ENCODE data around the gene MORN5.

DNA sequence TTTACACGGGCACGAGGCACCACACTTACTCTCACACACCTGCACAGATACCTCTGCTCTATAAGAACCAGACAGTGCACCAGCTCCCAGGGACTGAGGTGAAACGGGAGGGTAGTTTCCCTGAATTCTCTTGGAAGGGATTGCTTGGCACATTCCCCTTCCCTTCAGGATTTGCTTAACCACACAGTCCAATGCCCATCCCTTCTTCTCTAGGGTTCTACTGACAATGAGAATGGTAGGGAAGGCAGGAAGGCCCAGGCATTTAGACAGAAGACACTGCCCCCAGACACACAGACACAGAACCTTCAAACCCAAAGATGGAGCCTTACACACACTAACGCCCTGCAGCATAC, 69.8 kb downstream of the MORN5 start:
- TF ChIP-seq, protein P1, sequence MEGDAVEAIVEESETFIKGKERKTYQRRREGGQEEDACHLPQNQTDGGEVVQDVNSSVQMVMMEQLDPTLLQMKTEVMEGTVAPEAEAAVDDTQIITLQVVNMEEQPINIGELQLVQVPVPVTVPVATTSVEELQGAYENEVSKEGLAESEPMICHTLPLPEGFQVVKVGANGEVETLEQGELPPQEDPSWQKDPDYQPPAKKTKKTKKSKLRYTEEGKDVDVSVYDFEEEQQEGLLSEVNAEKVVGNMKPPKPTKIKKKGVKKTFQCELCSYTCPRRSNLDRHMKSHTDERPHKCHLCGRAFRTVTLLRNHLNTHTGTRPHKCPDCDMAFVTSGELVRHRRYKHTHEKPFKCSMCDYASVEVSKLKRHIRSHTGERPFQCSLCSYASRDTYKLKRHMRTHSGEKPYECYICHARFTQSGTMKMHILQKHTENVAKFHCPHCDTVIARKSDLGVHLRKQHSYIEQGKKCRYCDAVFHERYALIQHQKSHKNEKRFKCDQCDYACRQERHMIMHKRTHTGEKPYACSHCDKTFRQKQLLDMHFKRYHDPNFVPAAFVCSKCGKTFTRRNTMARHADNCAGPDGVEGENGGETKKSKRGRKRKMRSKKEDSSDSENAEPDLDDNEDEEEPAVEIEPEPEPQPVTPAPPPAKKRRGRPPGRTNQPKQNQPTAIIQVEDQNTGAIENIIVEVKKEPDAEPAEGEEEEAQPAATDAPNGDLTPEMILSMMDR (IDR thresholded peaks at IDR 0.05), result no peak
- no peak for TF ChIP-seq POLR2A (IDR thresholded peaks at IDR 0.05)
- no peak for TF ChIP-seq POLR2AphosphoS5 (IDR thresholded peaks at IDR 0.05)

All from stomach (tissue), 4 donors.